HCT116 (cell line): Measurements from ENCODE around the gene SLC25A41. TPM values are rescaled to one million over a fixed set of nuclear protein-coding genes. Genes with fewer than 3 reads are reported as not detected.

Experiments used
- ATAC-seq: fragments of 200-7000 bp; cut with Tn5 transposase; 2 replicates; pipeline ENCODE4 v1.9.1; 2020; ENCODE audit warnings: mild to moderate bottlenecking, moderate library complexity
- BruUV-seq: library from RNA; stranded (reverse); fragments of 400-500 nt; replicated peaks from 2 replicates; lab custom pipeline; 2021; lab: Mats Ljungman, UMichigan
- CTCF ChIA-PET: fragments of 300-600 bp; sonication (Branson Sonifier 250); formaldehyde crosslinking; loops from one replicate; lab custom pipeline; 2021; ENCODE audit warnings: antibody characterized with exemption; lab: Charles Lee
- POLR2A ChIA-PET: fragments of 300-600, 350-600 bp; sonication (Branson Sonifier 250); formaldehyde crosslinking; loops from one replicate; lab custom pipeline; 2021; ENCODE audit warnings: antibody characterized with exemption; lab: Charles Lee
- RAD21 ChIA-PET, 2 experiments: fragments of 300-600 bp; sonication (Branson Sonifier 250); formaldehyde crosslinking; loops; one replicate each; lab custom pipeline; 2023; ENCODE audit warnings: low total read pairs in 2 of 2; ENCODE audit not compliant: uncharacterized antibody in 2 of 2, unreplicated experiment in 2 of 2, low non-redundant PET in 1 of 2; lab: Charles Lee
- DNase-seq: peaks from one replicate; pipeline ENCODE4 v3.0.0-alpha.2; 2010; ENCODE audit warnings: low read depth, low spot score
- H2AFZ ChIP-seq: fragments of 200-600 bp; shearing (Covaris generic), sonication (generic); 2 replicates; pipeline ENCODE4 v1.6.1; 2017; ENCODE audit warnings: low read depth, mixed run types, mixed read lengths, antibody characterized with exemption, low read length; ENCODE audit not compliant: poor library complexity, severe bottlenecking
- H3K27ac ChIP-seq: 2 replicates; pipeline ENCODE4 v1.5.1; 2012; ENCODE audit warnings: low read depth, low read length
- H3K27me3 ChIP-seq: fragments of 200-600 bp; sonication (generic); 2 replicates; pipeline ENCODE4 v1.6.1; 2016; ENCODE audit warnings: mixed run types, low read length, mixed read lengths; ENCODE audit not compliant: insufficient read depth
- H3K36me3 ChIP-seq, 2 experiments: fragments of 200-500 bp in 1 of 2; fragments of 200-600 bp in 1 of 2; sonication (Bioruptor generic) in 1 of 2; sonication (generic) in 1 of 2; 2 replicates each; pipeline versions ENCODE4 v1.5.1 to v1.6.1; 2014 to 2016; ENCODE audit warnings: low read length in 2 of 2, inconsistent platforms in 1 of 2, mixed read lengths in 1 of 2, mixed run types in 1 of 2; ENCODE audit not compliant: insufficient read depth in 2 of 2, control insufficient read depth in 1 of 2
- H3K4me1 ChIP-seq, 2 experiments: fragments of 200-600 bp in 1 of 2; sonication (generic) in 1 of 2; 2 replicates each; pipeline versions ENCODE4 v1.5.1 to v1.6.1; 2012 to 2017; ENCODE audit warnings: low read length in 2 of 2, inconsistent platforms in 1 of 2, mild to moderate bottlenecking in 1 of 2, mixed read lengths in 1 of 2, mixed run types in 1 of 2, moderate library complexity in 1 of 2; ENCODE audit not compliant: insufficient read depth in 2 of 2, control insufficient read depth in 1 of 2
- H3K4me2 ChIP-seq: fragments of 200-600 bp; sonication (generic); 2 replicates; pipeline ENCODE4 v1.6.1; 2017; ENCODE audit warnings: mixed run types, low read length, mixed read lengths
- H3K4me3 ChIP-seq, 2 experiments: fragments of 200-600 bp in 1 of 2; sonication (generic) in 1 of 2; replicated peaks in 1 of 2; 2 replicates each; pipeline ENCODE4 v1.5.1; 2011 to 2016; ENCODE audit warnings: low read length in 2 of 2, control low read depth in 1 of 2, low read depth in 1 of 2, mild to moderate bottlenecking in 1 of 2, mixed read lengths in 1 of 2, mixed run types in 1 of 2
- H3K79me2 ChIP-seq: fragments of 200-600 bp; sonication (generic); 2 replicates; pipeline ENCODE4 v1.6.1; 2017; ENCODE audit warnings: mild to moderate bottlenecking, mixed run types, low read length, moderate library complexity, mixed read lengths; ENCODE audit not compliant: insufficient read depth
- H3K9ac ChIP-seq: fragments of 200-600 bp; sonication (generic); 2 replicates; pipeline ENCODE4 v1.6.1; 2016; ENCODE audit warnings: low read length, mixed read lengths
- H3K9me2 ChIP-seq: fragments of 200-600 bp; sonication (generic), shearing (Covaris generic); 2 replicates; pipeline ENCODE4 v1.6.1; 2017; ENCODE audit warnings: mixed run types, mild to moderate bottlenecking, moderate library complexity; ENCODE audit not compliant: insufficient read depth
- H3K9me3 ChIP-seq, 2 experiments: fragments of 200-500 bp in 1 of 2; fragments of 200-600 bp in 1 of 2; sonication (Bioruptor generic) in 1 of 2; sonication (generic) in 1 of 2; 2 replicates each; pipeline ENCODE4 v1.6.1; 2014 to 2017; ENCODE audit warnings: low read length in 2 of 2, mixed read lengths in 2 of 2, inconsistent platforms in 1 of 2, low read depth in 1 of 2, mild to moderate bottlenecking in 1 of 2, mixed run types in 1 of 2, moderate library complexity in 1 of 2; ENCODE audit not compliant: control insufficient read depth in 1 of 2, insufficient read depth in 1 of 2
- H4K20me1 ChIP-seq: fragments of 200-600 bp; sonication (generic), shearing (Covaris generic); 2 replicates; pipeline ENCODE4 v1.6.1; 2017; ENCODE audit warnings: mixed run types, mild to moderate bottlenecking, moderate library complexity; ENCODE audit not compliant: insufficient read depth
- CBX3 ChIP-seq: IDR thresholded peaks from 2 replicates; pipeline ENCODE4 v1.6.1; 2012; ENCODE audit warnings: low read depth
- CEBPB ChIP-seq: IDR thresholded peaks from 2 replicates; pipeline ENCODE4 v1.6.1; 2012; ENCODE audit warnings: low read depth
- ELF1 ChIP-seq: IDR thresholded peaks from 2 replicates; pipeline ENCODE4 v1.6.1; 2012; ENCODE audit warnings: low read depth, borderline replicate concordance
- FOSL1 ChIP-seq: IDR thresholded peaks from 2 replicates; pipeline ENCODE4 v1.6.1; 2012; ENCODE audit warnings: low read depth
- MAX ChIP-seq: IDR thresholded peaks from 2 replicates; pipeline ENCODE4 v1.6.1; 2012
- POLR2A ChIP-seq: IDR thresholded peaks from 2 replicates; pipeline ENCODE4 v1.7.0; 2011; ENCODE audit warnings: borderline replicate concordance; ENCODE audit not compliant: insufficient read depth, insufficient read length; ENCODE audit errors: extremely low read depth
- SIN3A ChIP-seq: IDR thresholded peaks from 2 replicates; pipeline ENCODE4 v1.6.1; 2012; ENCODE audit warnings: low read depth
- SP1 ChIP-seq: IDR thresholded peaks from 2 replicates; pipeline ENCODE4 v1.6.1; 2012; ENCODE audit warnings: low read depth
- intact Hi-C: fragments of 100-400 bp; cut with micrococcal nuclease; formaldehyde crosslinking; loops from 2 replicates; pipeline ENCODE4 v1.10.0; 2022
- total RNA-seq: library from RNA; stranded (reverse); gene quantifications from one replicate; pipeline ENCODE4 v1.2.1, GENCODE V29; 2021; ENCODE audit not compliant: unreplicated experiment
- TF ChIP-seq, protein P1 (sequence below): IDR thresholded peaks from 2 replicates; pipeline ENCODE4 v1.6.1; 2012; ENCODE audit warnings: low read depth
- TF ChIP-seq, protein P2 (sequence below): IDR thresholded peaks from 2 replicates; pipeline ENCODE4 v1.6.1; 2012

SLC25A41 gene
- total RNA-seq, 1 experiment from 2014 or later, result 0.93 TPM

DNA sequence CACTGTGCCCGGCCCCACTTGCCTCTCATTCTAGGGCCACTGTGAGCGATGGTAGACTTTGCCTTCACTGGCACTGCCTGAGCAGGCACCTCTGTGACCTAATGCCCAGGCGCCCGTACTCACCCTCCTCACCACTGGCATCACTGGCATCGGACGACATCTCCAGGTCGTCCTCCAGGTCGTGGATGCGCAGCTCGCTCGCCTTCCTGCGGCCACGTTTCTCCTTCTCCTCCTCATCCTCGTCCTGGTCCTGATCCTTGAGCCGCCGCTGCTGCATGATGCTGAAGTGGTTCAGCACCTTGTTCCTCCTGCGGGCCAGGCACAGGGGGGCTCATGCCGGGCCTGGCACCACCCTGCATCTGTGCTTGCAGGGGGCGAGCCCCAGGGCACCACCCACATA is 50.4 kb downstream of the SLC25A41 start:
- Histone ChIP-seq H3K79me2 (peaks cover 5% of the 10 kb centered on the region; the same call in 1 of the 2 replicates), H3K4me2 (no peak overlapping the region), H3K9me3 (no peaks in the 10 kb centered on the region), H3K4me1 (no peaks in the 10 kb centered on the region), H3K9ac (no peak overlapping the region), H4K20me1 (no peaks in the 10 kb centered on the region), H3K27ac (no peak overlapping the region), H3K9me2 (no peaks in the 10 kb centered on the region), H3K36me3 (peaks cover 31 to 41% of the 10 kb centered on the region in 2 experiments; a peak in 3 of 4 replicates), H3K27me3 (no peaks in the 10 kb centered on the region), H2AFZ (no peak overlapping the region), H3K4me3 (no peak overlapping the region)
- ATAC-seq (no peak), DNase-seq (no peak)
- intact Hi-C loops, result no loop called here
- TF ChIP-seq, protein P1, sequence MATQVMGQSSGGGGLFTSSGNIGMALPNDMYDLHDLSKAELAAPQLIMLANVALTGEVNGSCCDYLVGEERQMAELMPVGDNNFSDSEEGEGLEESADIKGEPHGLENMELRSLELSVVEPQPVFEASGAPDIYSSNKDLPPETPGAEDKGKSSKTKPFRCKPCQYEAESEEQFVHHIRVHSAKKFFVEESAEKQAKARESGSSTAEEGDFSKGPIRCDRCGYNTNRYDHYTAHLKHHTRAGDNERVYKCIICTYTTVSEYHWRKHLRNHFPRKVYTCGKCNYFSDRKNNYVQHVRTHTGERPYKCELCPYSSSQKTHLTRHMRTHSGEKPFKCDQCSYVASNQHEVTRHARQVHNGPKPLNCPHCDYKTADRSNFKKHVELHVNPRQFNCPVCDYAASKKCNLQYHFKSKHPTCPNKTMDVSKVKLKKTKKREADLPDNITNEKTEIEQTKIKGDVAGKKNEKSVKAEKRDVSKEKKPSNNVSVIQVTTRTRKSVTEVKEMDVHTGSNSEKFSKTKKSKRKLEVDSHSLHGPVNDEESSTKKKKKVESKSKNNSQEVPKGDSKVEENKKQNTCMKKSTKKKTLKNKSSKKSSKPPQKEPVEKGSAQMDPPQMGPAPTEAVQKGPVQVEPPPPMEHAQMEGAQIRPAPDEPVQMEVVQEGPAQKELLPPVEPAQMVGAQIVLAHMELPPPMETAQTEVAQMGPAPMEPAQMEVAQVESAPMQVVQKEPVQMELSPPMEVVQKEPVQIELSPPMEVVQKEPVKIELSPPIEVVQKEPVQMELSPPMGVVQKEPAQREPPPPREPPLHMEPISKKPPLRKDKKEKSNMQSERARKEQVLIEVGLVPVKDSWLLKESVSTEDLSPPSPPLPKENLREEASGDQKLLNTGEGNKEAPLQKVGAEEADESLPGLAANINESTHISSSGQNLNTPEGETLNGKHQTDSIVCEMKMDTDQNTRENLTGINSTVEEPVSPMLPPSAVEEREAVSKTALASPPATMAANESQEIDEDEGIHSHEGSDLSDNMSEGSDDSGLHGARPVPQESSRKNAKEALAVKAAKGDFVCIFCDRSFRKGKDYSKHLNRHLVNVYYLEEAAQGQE, result no peak
- no peak for TF ChIP-seq MAX
- no peak for TF ChIP-seq CBX3
- TF ChIP-seq CEBPB, result no peak
- no peak for TF ChIP-seq FOSL1
- TF ChIP-seq, protein P2, sequence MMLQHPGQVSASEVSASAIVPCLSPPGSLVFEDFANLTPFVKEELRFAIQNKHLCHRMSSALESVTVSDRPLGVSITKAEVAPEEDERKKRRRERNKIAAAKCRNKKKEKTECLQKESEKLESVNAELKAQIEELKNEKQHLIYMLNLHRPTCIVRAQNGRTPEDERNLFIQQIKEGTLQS, result no peak
- TF ChIP-seq SP1, result no peak
- no peak for TF ChIP-seq POLR2A
- no peak for TF ChIP-seq ELF1
- no peak for TF ChIP-seq SIN3A
- POLR2A ChIA-PET, result interaction anchor here (0.9 kb wide), 1 partner anchor 10 kb away, joined by 3 read pairs; the partner anchor contains the start of gene GTF2F1
- CTCF ChIA-PET, result no interaction called here
- RAD21 ChIA-PET, result no interaction called here
- BruUV-seq, result no TSS peak
